GM12865 (cell line): Measurements from ENCODE around the gene THEM4.
"Not testable (repeated sequence)": the region's sequence is repeated elsewhere in the genome, so short reads cannot be mapped to it uniquely, and the experiment has no call there.

Experiments
- DNase-seq: peaks from one replicate; pipeline ENCODE4 v3.0.0; 2010; ENCODE audit warnings: low read depth
- H3K4me3 ChIP-seq: 2 replicates; pipeline ENCODE4 v1.5.1; 2011; ENCODE audit warnings: mild to moderate bottlenecking, low read depth, low read length, control low read depth
- CTCF ChIP-seq: IDR thresholded peaks from 2 replicates; pipeline ENCODE4 v1.5.1; 2011; ENCODE audit warnings: low read length, control low read depth, low read depth, inconsistent platforms; ENCODE audit not compliant: insufficient read depth; ENCODE audit errors: missing control alignments

THEM4 gene

GRCh38 chr1:151855933-151856332 lies 53.4 kb downstream of the THEM4 start:
- H3K4me3 ChIP-seq: no peak overlapping the region
- DNase-seq: no peak
- TF ChIP-seq CTCF: no peak

GRCh38 chr1:151855516-151855915 lies 53.8 kb downstream of the THEM4 start:
- not testable (repeated sequence) for H3K4me3 ChIP-seq

GRCh38 chr1:151854658-151855057 lies 54.7 kb downstream of the THEM4 start:
- no peak for DNase-seq
- no peak for TF ChIP-seq CTCF
- H3K4me3 ChIP-seq: no peak overlapping the region

More at GRCh38 chr1:151855516-151855915, 53.8 kb downstream of the THEM4 start:
- DNase-seq: not testable (repeated sequence)

GRCh38 chr1:151853411-151853943 lies 55.8 kb downstream of the THEM4 start, which contains the start of gene THEM5:
Gene THEM5 (minus strand): TSS chr1:151853712. CDS start chr1:151853565, 147 bp downstream.
- DNase-seq: no peak
- no peak for TF ChIP-seq CTCF
- no peak within 1 kb of the TSS for H3K4me3 ChIP-seq

- DNase-seq: no peak
- no peak overlapping the region for H3K4me3 ChIP-seq
- TF ChIP-seq CTCF: no peak
Measured at GRCh38 chr1:151852733-151853132, 56.6 kb downstream of the THEM4 start.

- H3K4me3 ChIP-seq: no peak overlapping the region
- no peak for DNase-seq
- TF ChIP-seq CTCF: no peak
Measured at GRCh38 chr1:151851886-151852285, 57.4 kb downstream of the THEM4 start.

- DNase-seq: no peak
- no peak for TF ChIP-seq CTCF
Measured at GRCh38 chr1:151849871-151850270, 59.4 kb downstream of the THEM4 start.

GRCh38 chr1:151849126-151849525 lies 60.2 kb downstream of the THEM4 start:
- no peak overlapping the region for H3K4me3 ChIP-seq
- no peak for TF ChIP-seq CTCF
- DNase-seq: no peak

More at GRCh38 chr1:151849871-151850270, 59.4 kb downstream of the THEM4 start:
- H3K4me3 ChIP-seq: no peak overlapping the region
